Urothelium cell line (cell line): Measurements from ENCODE around the gene TIMD4.
"Not testable (repeated sequence)": the region's sequence is repeated elsewhere in the genome, so short reads cannot be mapped to it uniquely, and the experiment has no call there.

Source experiments
- DNase-seq: peaks from one replicate; pipeline ENCODE4 v3.0.0; 2011; ENCODE audit warnings: low spot score, mixed read lengths
- FAIRE-seq: peaks from 2 replicates; lab custom pipeline; 2011; peaks lifted over from hg19 to GRCh38; lab: Jason Lieb, UNC

The TIMD4 gene

DNA sequence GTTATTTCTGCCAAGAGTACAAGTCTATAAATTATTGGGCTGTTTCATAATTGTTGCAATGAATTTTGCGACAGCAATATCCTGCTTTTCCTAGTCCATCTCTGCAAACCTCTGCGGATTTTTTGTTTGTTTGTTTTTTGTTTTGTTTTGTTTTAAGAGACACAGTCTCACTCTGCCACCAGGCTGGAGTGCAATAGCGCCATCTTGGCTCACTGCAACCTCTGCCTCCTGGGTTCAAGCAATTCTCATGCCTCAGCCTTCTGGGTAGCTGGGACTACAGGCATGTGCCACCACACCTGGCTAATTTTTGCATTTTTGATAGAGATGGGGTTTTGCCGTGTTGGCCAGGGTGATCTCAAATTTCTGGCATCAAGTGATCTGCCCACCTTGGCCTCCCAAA is 37.3 kb downstream of the TIMD4 start:
- FAIRE-seq, result not testable (repeated sequence)

DNA sequence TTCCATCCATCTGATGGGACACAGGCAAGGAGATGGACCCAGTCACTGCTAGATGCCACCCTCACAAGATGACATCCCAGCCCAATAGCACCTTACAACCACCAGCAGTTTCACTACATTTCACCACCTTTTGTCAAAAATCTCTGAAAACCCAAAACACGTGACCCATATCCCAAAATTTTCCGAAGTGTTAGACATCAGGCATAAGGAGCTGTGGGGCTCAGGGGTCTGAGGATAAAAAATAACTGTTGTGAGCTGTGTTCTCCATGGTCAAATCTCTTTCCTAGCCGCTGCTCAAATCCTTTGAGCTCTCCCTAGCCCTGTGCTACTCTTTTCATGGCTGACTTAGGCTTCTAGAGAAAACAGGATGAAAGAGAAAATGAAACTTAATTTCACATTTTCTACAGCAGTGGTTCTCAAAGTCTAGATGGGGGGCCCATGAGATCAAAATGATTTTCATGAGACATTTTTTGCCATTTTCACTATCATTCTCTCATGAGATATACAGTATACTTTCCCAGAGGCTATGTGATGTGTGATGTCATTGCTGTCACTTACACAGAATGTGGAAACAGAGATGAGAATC is 40.7 kb downstream of the TIMD4 start:
- DNase-seq (no peak), FAIRE-seq (no peak)

More for the DNA sequence above, 37.3 kb downstream of the TIMD4 start:
- not testable (repeated sequence) for DNase-seq

DNA sequence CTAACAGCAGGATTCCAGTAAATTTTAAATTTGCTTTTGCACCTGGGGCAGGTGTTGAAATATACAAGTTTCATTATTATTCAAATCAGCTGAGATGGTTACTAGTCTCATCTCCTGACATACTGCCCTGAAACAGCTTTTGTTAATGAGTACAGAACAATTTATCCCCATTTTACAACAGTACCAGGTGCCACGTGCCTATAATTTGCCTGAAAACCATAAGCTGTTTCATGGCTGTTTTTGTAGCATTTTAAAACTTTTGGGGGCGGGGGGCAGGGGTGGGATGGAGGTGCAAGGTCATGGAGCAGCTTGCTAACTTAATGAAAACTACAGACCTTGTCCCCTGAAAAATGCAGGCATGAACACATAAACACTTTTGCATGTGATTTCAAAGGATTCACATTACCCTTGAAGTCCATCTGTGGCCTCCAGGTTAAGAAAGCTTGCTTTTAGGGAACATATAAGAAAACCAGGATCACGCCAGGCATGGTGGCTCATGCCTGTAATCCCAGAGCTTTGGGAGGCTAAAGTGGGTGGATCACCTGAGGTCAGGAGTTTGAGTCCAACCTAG is 42.1 kb downstream of the TIMD4 start:
- FAIRE-seq (no peak), DNase-seq (no peak)

DNA sequence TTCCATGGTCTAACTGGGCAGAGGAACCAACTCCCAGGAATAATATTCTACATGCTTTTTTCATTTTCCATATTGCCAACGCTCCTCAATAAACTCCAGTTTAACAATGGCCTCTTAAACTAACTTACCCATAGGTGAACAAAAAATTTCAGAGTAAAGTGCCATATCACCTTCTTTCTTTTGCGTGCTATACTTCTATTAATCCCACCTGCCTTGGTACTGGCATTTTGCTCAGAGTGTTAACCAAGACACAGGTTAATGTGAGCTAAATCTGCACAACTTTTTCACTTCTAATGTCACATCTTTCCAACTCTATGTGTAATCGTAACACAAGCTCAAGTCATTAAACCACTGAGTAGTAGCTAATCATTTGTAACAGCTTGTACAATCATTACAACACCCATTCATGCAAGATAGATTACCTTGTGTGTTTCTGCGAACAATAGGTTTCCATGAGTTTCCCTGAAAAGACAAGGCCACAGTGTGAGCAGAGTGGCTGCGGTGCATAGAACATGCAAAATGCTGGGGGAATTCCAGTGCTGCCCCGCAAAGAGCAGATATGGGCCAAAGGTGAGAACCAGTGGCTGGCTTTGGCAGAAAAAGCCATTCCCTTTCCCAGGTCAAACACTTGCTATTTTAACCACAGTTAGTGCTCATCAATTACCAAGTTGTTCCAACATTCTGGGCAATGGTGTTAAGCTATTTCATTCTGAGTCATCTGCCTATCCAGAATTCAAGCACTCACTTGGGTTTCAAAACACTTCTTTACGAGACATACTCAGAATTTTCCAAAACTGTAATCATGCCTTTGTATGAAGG is 42.8 kb downstream of the TIMD4 start:
- no peak for FAIRE-seq
- DNase-seq, result peak; percentile 20

DNA sequence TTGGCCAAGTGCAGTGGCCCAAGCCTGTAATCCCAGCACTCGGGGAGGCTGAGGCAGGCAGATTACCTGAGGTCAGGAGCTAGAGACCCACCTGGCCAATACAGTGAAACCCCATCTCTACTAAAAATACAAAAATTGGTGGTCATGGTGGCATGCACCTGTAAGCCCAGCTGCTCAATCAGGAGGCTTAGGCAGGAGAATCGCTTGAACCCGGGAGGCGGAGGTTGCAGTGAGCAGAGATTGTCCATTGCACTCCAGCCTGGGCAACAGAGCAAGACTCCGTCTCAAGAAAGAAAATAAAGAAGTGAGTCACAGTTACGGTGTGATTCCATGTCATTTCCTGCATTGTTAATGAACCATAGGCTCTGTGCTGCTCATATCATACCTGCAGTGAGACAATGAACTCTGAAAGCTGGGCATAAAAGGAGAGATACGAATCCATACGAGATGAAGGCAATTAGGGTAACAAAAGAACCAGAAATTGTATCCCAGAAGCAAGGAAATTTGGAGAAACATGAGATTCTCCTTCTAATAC is 44.6 kb downstream of the TIMD4 start:
- DNase-seq (no peak), FAIRE-seq (no peak)

DNA sequence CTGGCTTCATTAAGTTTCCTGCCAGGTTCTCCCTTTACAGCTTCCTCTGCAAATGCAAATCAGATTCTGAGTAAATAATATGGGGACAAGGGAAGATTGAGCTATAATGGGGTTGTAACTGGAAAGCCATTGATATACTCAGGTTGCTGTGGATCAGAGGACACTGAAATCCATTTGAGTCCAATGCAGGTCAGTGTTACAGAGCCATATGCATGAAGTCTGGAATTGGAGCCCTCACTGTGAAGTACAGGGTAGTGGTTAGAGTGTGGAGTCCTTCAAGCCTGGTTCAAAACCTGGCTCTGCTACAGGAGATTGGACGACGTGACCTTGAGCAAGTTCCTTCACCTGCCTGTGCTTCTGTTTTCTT is 48.7 kb downstream of the TIMD4 start:
- FAIRE-seq, result no peak

DNA sequence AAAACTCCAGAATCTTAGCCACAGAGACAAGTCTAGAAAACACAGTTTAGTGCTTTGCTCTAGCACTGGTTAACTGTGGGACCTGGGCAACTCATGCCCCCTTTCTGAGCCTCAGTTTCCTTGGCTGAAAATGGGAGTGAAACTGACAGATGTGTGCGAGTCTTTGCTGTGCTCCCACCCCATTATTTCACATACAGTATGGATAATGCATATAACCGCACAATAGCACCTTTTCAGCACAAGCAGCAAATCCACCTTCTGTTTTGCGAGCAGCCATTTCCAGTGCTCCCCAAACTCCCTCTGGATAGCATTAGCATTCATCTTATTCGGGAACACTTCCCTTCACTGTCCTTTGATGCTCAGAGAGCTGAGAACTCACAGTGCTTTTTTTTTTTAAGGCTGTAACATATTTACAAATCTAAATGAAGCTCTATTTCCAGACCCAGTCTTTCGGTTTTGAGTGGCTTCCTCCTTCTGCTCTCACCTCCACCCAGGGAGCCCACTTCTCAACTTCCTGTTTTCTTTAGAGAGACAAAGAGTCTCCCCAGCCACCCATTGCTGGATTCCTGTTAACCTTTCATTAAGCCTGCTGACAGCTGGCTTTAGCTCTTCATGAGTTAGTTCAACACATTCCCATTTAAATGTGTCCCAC is 49.2 kb downstream of the TIMD4 start:
- no peak for DNase-seq

More for the DNA sequence above, 48.7 kb downstream of the TIMD4 start:
- DNase-seq, result no peak

DNA sequence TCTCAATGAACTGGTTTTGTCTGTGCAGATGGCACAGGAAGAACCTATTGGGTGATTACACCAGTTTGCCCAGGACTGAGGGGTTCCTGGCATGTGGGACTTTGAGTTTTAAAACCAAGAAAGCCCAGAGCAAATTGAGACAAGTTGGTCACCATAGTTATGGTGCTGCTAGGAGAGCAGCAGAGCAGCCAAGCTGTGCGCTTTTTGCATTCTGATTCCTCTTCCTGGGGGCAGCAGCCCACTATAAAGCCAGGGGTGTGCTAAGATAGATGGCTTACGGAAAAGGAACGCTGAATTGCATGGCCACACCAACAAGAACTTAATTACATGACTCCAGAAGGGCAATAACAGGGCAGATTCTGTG is 49.7 kb downstream of the TIMD4 start:
- DNase-seq (no peak), FAIRE-seq (no peak)

More for the DNA sequence above, 49.2 kb downstream of the TIMD4 start:
- no peak for FAIRE-seq

DNA sequence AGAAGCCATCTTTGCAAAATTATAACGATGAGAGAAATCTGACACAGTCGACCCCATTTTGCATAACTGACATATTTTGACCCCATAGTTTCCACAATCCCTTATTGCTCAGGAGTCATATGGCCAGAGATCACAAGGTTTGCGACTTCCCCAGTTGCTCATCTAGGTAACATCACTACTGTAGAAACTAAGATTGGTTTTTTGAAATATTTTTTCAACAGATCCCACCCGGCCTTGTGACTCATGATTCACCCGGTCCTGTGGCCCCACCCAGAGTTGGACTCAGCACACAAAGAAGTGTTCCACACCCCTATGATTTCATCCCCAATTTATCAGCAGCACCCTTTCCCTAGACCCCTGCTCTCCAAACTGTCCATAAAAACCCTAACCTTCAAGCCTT is 50.2 kb downstream of the TIMD4 start:
- no peak for FAIRE-seq

DNA sequence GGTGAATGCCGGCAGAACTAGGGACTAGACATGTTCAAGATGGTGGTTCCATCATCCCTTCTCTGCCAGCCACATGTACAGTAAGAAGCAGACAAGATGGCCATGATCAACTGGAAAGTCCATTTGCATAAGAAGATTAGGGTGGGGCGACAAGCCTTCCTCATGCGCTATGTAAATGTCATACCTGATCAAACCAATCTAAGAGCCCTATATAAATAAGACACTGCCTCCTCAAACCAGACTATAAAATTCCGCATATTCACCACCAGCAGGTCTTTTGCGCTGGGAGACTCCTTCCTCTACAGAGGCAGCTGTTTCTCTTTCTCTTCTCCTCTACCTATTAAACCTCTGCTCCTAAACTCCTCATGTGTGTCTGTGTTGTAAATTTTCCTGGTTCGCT is 53.8 kb downstream of the TIMD4 start:
- no peak for FAIRE-seq
- no peak for DNase-seq

More for the DNA sequence above, 50.2 kb downstream of the TIMD4 start:
- no peak for DNase-seq

DNA sequence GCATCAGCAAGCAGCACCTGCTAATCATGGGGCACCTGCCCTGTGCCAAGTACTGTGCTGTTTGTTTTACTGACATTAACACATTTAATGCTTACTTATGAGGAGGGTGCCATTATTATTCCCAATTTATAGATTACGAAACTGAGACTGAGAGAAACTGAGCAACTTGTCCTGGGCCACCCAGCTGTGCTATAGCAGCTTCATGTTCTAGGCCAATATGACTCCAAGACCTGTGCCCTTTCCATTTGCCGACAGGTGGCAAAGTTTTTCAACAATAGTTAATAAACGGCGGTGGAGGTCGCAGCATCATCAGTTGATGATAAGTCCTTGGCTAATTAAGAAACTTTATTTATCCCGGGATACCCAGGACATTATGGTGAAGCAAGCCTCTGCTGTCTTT is 55.4 kb downstream of the TIMD4 start:
- FAIRE-seq, result no peak
- no peak for DNase-seq

DNA sequence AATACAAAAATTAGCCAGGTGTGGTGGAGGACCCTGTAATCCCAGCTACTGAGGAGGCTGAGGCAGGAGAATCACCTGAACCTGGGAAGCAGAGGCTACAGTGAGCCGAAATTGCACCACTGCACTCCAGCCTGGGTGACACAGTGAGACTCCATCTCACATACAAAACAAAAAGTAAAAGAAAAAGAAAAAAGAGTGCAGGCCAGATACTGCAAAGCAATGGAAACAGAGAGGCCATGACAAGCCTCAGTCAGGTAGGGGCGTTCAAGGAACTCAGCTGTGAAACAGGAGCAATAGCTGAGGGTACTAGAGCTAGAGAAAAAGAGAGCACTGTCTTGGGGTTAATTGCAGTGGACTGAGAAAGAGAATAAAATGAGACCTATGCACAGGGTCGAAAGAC is 56.2 kb downstream of the TIMD4 start:
- no peak for DNase-seq
- FAIRE-seq, result no peak

DNA sequence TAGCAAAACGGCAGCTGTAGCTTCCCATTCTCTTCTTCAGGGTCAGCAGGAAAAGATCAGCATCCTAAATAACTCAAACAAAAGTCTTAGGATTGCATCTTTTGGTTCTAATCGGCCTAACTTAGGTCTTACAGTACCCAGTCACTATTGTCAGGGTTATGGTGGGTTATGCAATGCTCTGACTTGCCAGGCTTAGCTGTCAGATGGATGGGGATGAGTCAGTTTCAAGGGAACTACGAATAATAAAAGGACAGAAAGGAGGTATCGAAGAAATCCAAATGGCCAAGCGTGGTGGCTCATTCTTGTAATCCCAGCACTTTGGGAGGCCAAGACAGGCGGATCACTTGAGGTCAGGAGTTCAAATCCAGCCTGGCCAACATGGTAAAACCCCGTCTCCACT is 66.5 kb downstream of the TIMD4 start:
- no peak for FAIRE-seq
- DNase-seq, result no peak

DNA sequence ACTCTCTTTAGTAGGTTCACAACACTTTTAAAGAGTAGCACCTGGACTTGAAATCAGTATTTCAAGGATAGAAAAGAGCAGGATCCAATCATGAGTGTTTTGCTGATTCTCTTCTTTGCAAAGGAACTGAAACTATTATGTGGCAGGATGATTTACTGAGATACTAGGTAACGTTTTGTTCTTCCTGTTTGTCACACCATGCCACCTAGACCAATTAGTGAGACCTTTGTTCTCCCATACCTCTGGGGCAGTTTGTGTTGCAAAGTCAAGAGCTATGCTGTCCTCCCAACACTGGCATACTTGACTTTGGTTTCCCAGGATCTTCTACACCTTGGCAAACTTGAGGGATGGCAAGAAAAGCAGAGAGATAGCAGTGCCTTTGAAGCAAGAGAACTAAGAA is 69.5 kb downstream of the TIMD4 start:
- FAIRE-seq (no peak), DNase-seq (no peak)

DNA sequence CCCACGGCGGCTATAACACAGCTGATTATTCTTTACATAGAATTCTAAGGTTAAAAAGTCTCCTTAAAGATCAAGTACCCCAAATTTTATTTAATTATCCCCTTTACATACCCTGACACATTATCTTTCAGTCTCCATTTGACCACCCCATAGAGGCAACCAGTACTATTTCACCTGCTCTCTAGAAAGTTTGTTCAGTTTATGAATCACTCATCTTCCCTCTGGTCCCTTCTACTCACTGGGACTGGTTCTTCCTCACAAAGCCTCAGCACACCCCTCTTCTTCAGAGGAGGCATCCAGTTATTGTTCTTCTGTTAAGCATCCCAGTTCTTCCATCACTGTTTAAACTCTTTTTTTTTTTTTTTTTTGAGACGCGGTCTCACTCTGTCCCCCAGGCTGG is 70.2 kb downstream of the TIMD4 start:
- FAIRE-seq (no peak), DNase-seq (no peak)

DNA sequence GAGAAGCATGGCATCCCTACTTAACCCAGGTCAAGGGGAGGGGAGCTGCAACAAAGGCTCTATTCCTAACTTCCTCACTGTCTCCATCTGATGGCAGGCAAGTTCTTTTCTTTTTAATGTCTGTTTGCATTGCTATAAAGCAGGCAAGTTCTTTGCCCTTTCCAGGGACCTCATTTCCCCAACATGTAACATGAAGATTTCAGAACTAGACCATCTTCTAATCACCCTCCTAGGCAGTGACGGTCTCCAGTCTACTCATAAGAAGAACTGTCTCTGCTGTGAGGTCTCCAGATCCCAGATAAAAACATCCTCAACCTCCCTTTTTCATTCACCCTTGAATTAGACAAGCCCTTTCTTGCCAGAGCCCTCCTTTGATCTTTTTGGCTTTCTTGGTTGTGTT is 70.8 kb downstream of the TIMD4 start:
- DNase-seq (no peak), FAIRE-seq (no peak)

DNA sequence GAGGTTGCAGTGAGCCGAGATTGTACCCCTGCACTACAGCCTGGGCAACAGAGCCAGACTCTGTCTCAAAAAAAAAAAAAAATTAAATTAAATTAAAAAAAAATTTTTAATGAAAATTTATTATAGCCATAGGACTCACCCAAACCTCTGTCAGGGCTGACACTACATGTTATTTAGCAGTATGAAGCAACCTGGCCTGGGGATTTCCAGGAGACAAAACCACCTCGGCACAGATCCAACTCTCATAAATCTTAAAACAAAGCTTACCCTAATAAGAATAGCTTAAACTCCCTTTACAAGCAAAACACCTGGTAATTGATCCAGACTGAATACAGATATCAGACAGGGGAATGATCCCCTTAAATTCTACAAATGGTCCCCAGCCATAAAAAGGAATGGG is 74.5 kb downstream of the TIMD4 start:
- no peak for DNase-seq
- FAIRE-seq, result no peak

DNA sequence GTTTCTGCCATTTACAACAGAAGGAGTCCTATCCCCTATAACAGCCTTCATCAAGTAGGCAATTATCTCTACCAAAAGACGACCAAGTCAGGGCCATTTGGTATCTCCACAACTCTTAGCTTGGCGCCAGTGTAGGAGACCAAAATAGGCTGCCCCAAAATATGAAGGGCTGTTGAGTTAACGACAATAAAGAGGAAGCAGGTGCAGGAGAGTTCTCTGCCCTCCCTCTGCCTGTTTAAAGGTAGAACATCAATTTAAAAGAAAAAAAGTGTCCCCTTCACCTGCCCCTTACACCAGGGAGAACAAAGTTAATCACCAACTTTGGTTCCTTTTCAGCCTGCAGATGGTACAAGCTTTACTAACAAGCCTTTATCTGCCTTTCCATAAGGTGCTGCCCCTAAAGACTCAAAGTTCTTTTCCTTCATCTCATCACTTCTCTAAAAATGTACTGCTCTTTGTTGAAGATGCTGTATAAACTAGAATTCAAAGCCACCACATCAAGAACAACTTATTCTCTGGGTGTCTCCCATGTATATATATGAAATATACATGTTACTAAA is 79.6 kb downstream of the TIMD4 start:
- FAIRE-seq (no peak), DNase-seq (no peak)

DNA sequence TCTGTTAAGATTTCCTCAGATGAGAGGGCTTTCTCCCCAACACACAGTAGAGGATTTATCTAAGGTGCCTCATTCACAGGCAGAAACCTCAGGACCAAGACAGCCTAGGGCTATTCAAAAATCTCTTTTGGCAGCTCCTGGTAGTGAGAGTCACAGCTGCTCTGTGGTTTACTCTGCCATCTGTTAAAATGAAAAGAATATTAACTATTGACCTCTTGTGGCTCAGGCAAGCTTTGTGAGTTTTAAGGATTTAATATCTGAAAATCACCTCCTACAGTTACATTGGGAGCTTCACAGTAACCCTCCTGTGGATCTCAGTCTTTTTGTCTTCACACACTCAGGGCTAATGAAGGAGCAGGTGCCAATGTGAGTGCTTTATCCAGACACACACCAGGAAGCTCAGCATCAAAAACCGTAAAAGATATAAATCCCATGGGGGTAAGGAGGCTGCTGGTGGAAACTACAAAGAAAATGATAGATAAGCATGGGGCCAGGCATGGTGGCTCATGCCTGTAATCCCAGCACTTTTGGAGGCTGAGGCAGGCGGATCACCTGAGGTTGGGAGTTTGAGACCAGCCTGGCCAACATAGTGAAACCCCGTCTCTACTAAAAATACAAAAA is 83.3 kb downstream of the TIMD4 start:
- no peak for FAIRE-seq
- no peak for DNase-seq

DNA sequence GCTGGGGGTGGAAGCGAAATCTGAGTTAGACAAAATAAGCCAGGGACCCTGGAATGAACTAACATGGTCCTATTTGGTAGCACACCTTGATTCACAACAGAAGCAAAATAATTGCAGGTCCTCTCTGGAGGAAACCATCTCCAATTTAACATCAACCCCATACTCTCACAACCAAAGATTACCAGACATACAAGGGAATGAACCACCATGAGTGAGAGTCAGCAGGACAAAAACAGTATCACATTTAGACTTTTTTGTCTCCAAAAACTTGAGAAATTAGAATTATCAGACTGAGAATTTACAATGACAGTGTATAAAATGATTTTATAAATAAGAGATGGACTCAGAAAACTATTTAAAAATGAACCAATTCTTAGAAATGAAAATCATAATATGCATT is 91.8 kb downstream of the TIMD4 start:
- DNase-seq (no peak), FAIRE-seq (no peak)

DNA sequence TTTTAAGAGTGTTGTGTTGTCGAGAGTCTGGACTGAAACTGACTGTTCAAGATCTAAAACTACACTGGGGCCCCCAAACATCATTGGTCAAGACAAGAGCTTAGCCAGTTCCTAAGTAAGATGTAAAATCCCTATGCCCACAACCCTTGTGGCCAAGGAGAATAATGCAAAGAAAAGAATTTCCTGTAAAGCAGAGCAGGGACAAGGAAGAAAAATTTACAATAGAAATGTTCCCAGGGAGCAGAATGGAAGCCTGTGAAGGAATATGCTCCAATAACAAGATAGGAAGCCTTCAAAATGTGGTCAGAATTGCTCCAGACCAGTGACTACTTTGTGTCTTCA is 92.6 kb downstream of the TIMD4 start:
- DNase-seq, result no peak
- FAIRE-seq, result no peak
